ENCODE results near the gene ETFBKMT. TPM values are rescaled to one million over a fixed set of nuclear protein-coding genes. Genes with fewer than 3 reads are reported as not detected.

ETFBKMT gene
- total RNA-seq, 1 donor from 2014 or later, result 2.2 TPM

DNA sequence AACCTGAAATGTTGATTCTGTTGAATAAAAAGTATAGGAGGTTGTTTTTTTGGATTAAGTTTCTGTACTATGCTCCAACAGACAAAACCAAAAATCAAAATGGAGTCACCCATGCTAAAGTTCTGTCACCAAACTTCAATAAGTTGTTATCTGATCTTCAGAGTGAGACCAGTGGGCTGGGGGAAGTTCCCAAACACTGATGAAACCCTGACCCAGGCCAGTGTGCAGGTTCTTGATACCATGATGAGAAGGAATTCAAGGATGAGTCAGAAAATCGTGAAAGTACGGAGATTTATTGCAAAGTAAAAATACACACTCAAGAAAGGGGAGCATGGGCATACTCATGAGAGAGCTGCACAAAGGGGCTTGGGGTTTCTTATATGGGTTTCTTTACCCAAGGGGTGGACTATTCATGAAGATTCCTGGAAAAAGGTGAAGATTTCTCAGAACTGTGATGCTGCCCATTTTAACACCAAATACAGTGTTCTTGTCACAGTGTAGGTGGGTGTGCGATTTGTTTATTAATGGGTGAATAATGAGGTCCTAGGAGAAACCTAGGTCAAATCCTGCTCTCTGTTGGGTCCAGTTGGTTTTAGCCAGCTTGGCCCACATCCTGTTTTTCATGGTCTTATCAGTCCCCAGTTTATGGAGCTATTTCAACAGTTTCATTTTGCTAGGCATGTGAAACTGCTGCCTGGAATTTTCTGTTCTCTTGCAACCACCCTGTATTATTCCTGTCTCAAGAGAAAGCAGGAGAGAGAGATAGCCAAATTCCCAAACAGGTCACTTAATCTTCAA lies 41.1 kb upstream of the ETFBKMT start:
- Histone ChIP-seq H3K36me3 (ENCODE audit: insufficient read depth, low read length) (no peaks in the 10 kb centered on the region), H3K79me2 (ENCODE audit: insufficient read depth, low read length) (no peaks in the 10 kb centered on the region), H3K9me3 (ENCODE audit: insufficient read depth, low read depth, low read length) (no peaks in the 10 kb centered on the region), H2AFZ (ENCODE audit: low read depth, low read length) (no peak overlapping the region), H3K27ac (ENCODE audit: low read depth, low read length) (no peak overlapping the region), H3K4me2 (ENCODE audit: low read length) (no peak overlapping the region), H3K4me3 (ENCODE audit: insufficient read depth, low read depth, low read length) (no peak overlapping the region), H3K4me1 (ENCODE audit: insufficient read depth, low read length) (no peaks in the 10 kb centered on the region), H3K9ac (ENCODE audit: low read length) (no peak overlapping the region), H4K20me1 (ENCODE audit: insufficient read depth, low read length) (no peaks in the 10 kb centered on the region), H3K27me3 (ENCODE audit: insufficient read depth, low read length) (no peaks in the 10 kb centered on the region)
- TF ChIP-seq, protein P1, sequence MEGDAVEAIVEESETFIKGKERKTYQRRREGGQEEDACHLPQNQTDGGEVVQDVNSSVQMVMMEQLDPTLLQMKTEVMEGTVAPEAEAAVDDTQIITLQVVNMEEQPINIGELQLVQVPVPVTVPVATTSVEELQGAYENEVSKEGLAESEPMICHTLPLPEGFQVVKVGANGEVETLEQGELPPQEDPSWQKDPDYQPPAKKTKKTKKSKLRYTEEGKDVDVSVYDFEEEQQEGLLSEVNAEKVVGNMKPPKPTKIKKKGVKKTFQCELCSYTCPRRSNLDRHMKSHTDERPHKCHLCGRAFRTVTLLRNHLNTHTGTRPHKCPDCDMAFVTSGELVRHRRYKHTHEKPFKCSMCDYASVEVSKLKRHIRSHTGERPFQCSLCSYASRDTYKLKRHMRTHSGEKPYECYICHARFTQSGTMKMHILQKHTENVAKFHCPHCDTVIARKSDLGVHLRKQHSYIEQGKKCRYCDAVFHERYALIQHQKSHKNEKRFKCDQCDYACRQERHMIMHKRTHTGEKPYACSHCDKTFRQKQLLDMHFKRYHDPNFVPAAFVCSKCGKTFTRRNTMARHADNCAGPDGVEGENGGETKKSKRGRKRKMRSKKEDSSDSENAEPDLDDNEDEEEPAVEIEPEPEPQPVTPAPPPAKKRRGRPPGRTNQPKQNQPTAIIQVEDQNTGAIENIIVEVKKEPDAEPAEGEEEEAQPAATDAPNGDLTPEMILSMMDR (IDR thresholded peaks at IDR 0.05; ENCODE audit: insufficient read depth, low read depth, low read length), result no peak
- TF ChIP-seq EZH2 (IDR thresholded peaks at IDR 0.05; ENCODE audit: insufficient read depth, low read length), result no peak
- FAIRE-seq (no peak), DNase-seq (ENCODE audit: low read depth) (peak; percentile 36)
- Mint-ChIP-seq H3K9me3 (ENCODE audit: unreplicated experiment) (no peaks in the 10 kb centered on the region), H3K4me1 (ENCODE audit: low read depth, unreplicated experiment) (peaks cover 6% of the 10 kb centered on the region), H3K4me3 (ENCODE audit: unreplicated experiment) (no peak overlapping the region), H3K27ac (ENCODE audit: unreplicated experiment) (no peak overlapping the region), H3K27me3 (ENCODE audit: low read depth, unreplicated experiment) (no peaks in the 10 kb centered on the region), H3K36me3 (ENCODE audit: low read depth, unreplicated experiment) (no peaks in the 10 kb centered on the region)

DNA sequence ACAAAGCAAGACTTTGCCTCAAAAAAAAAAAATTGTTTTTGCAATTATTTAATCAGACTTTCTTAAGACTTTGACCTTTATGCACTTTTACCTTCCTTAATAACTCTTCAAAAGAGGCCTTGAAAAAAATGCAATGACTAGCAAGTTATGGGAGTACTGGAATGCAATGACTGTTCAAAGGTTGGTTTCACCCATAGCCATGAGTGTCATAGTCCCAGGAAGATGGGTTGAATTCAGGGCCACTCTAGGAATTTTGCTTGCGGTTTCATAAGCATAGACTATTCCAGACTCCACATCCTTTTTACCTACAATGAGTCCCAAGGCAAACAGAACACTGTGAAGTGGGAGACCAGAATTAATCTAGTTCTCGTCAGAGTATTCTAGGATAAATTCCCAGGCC lies 39.2 kb upstream of the ETFBKMT start:
- no peaks in the 10 kb centered on the region for H3K9me3 ChIP-seq (ENCODE audit: insufficient read depth, low read depth, low read length)
- DNase-seq (ENCODE audit: low read depth) (peak; percentile 56), FAIRE-seq (no peak)
- Mint-ChIP-seq H3K36me3 (ENCODE audit: low read depth, unreplicated experiment) (no peaks in the 10 kb centered on the region), H3K9me3 (ENCODE audit: unreplicated experiment) (no peaks in the 10 kb centered on the region), H3K27ac (ENCODE audit: unreplicated experiment) (no peak overlapping the region), H3K27me3 (ENCODE audit: low read depth, unreplicated experiment) (no peaks in the 10 kb centered on the region), H3K4me3 (ENCODE audit: unreplicated experiment) (no peak overlapping the region), H3K4me1 (ENCODE audit: low read depth, unreplicated experiment) (peaks cover 6% of the 10 kb centered on the region)
- H3K27me3 ChIP-seq (ENCODE audit: insufficient read depth, low read length), result no peaks in the 10 kb centered on the region
- no peaks in the 10 kb centered on the region for H3K79me2 ChIP-seq (ENCODE audit: insufficient read depth, low read length)
- no peaks in the 10 kb centered on the region for H4K20me1 ChIP-seq (ENCODE audit: insufficient read depth, low read length)
- H2AFZ ChIP-seq (ENCODE audit: low read depth, low read length), result no peak overlapping the region
- H3K27ac ChIP-seq (ENCODE audit: low read depth, low read length), result no peak overlapping the region
- H3K4me3 ChIP-seq (ENCODE audit: insufficient read depth, low read depth, low read length), result no peak overlapping the region
- H3K36me3 ChIP-seq (ENCODE audit: insufficient read depth, low read length), result no peaks in the 10 kb centered on the region
- TF ChIP-seq, protein P1 (IDR thresholded peaks at IDR 0.05; ENCODE audit: insufficient read depth, low read depth, low read length), result no peak
- no peak for TF ChIP-seq EZH2 (IDR thresholded peaks at IDR 0.05; ENCODE audit: insufficient read depth, low read length)
- no peaks in the 10 kb centered on the region for H3K4me1 ChIP-seq (ENCODE audit: insufficient read depth, low read length)
- no peak overlapping the region for H3K4me2 ChIP-seq (ENCODE audit: low read length)
- H3K9ac ChIP-seq (ENCODE audit: low read length), result no peak overlapping the region

DNA sequence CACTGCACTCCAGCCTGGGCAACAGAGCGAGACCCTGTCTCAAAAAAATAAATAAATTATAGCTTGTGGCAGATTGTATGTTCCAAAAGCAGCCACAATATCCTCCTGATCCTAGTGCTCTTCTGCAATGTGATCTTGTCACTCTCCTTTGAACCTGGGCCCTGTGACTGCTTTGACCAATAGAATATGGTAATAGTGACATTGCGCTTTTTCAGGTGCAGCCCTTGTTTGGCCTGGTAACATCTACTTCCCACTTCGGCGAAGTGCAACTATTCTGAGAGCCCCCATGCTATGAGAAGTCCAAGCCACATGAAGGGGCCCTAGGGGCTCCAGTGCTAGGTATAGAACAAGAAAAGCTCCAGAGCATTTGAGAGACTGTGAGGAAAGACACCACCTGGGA lies 37.5 kb upstream of the ETFBKMT start:
- Histone ChIP-seq H3K9ac (ENCODE audit: low read length) (no peak overlapping the region), H3K36me3 (ENCODE audit: insufficient read depth, low read length) (no peaks in the 10 kb centered on the region), H4K20me1 (ENCODE audit: insufficient read depth, low read length) (no peaks in the 10 kb centered on the region), H3K79me2 (ENCODE audit: insufficient read depth, low read length) (no peaks in the 10 kb centered on the region), H3K4me2 (ENCODE audit: low read length) (no peak overlapping the region), H3K27me3 (ENCODE audit: insufficient read depth, low read length) (no peaks in the 10 kb centered on the region), H3K27ac (ENCODE audit: low read depth, low read length) (no peak overlapping the region), H3K4me3 (ENCODE audit: insufficient read depth, low read depth, low read length) (no peak overlapping the region), H3K9me3 (ENCODE audit: insufficient read depth, low read depth, low read length) (no peaks in the 10 kb centered on the region), H3K4me1 (ENCODE audit: insufficient read depth, low read length) (no peaks in the 10 kb centered on the region), H2AFZ (ENCODE audit: low read depth, low read length) (no peak overlapping the region)
- H3K4me1 Mint-ChIP-seq (ENCODE audit: low read depth, unreplicated experiment), result peaks cover 6% of the 10 kb centered on the region
- H3K36me3 Mint-ChIP-seq (ENCODE audit: low read depth, unreplicated experiment), result no peaks in the 10 kb centered on the region
- DNase-seq (ENCODE audit: low read depth) (no peak), FAIRE-seq (no peak)
- no peaks in the 10 kb centered on the region for H3K9me3 Mint-ChIP-seq (ENCODE audit: unreplicated experiment)
- no peak for TF ChIP-seq EZH2 (IDR thresholded peaks at IDR 0.05; ENCODE audit: insufficient read depth, low read length)
- TF ChIP-seq, protein P1 (IDR thresholded peaks at IDR 0.05; ENCODE audit: insufficient read depth, low read depth, low read length), result no peak
- H3K27ac Mint-ChIP-seq (ENCODE audit: unreplicated experiment), result peak overlapping the region; percentile 26
- H3K4me3 Mint-ChIP-seq (ENCODE audit: unreplicated experiment), result no peak overlapping the region
- H3K27me3 Mint-ChIP-seq (ENCODE audit: low read depth, unreplicated experiment), result no peaks in the 10 kb centered on the region

All from astrocyte (in vitro differentiated cells and primary cell).